Measurements from ENCODE around the gene NRCAM. TPM values are rescaled to one million over a fixed set of nuclear protein-coding genes. Genes with fewer than 3 reads are reported as not detected.

The NRCAM gene
- total and polyA plus RNA-seq, 2 of the 13 experiments (the other 11 are each of a cell fraction or from before 2014, with no cell fraction given): 0.31 to 0.33 TPM

- no peak for DNase-seq (ENCODE audit: low spot score)
- no TSS peak for BruUV-seq (replicated peaks)
- Histone ChIP-seq H3K79me2 (ENCODE audit: insufficient read depth, low read length) (no peaks in the 10 kb centered on the region), H3K9ac (ENCODE audit: insufficient read depth, low read depth, low read length) (no peak overlapping the region), H4K20me1 (ENCODE audit: insufficient read depth, low read length) (no peaks in the 10 kb centered on the region), H2AFZ (ENCODE audit: low read length) (no peak overlapping the region), H3K27me3 (ENCODE audit: control insufficient read depth in 1 of 2, insufficient read depth in 2 of 2, low read length in 2 of 2) (no peaks in the 10 kb centered on the region), H3K9me3 (ENCODE audit: low read length) (no peaks in the 10 kb centered on the region), H3K4me1 (ENCODE audit: insufficient read depth, low read length) (no peaks in the 10 kb centered on the region), H3K4me2 (ENCODE audit: low read depth, low read length) (no peak overlapping the region), H3K27ac (ENCODE audit: extremely low read length, insufficient read depth, low read length) (no peak overlapping the region), H3K4me3 (replicated peaks in 1 of 3; ENCODE audit: insufficient read depth in 1 of 3, low read depth in 2 of 3, low read length in 3 of 3) (no peak overlapping the region), H3K36me3 (replicated peaks in 1 of 2; ENCODE audit: control insufficient read depth in 1 of 2, insufficient read depth in 2 of 2, low read length in 2 of 2) (no peaks in the 10 kb centered on the region)
- CTCF ChIA-PET (ENCODE audit: low intra/inter-chr PET ratio, low total read pairs): no interaction called here
- intact Hi-C loops (cut with micrococcal nuclease; ENCODE audit: unreplicated experiment) (no loop called here), in situ Hi-C loops (cut with HindIII; ENCODE audit: extremely low pct_ligation_motif_present, low pct_unique_long_range_greater_than_20kb) (no loop called here)
- TF ChIP-seq ZNF230 (CRISPR knock-in tag; IDR thresholded peaks at IDR 0.05) (no peak), ZNF383 (CRISPR knock-in tag; IDR thresholded peaks at IDR 0.05; ENCODE audit: borderline replicate concordance) (no peak), MAFF (IDR thresholded peaks at IDR 0.05; ENCODE audit: low read depth, low read length) (peak; percentile 78), POLR2AphosphoS5 (IDR thresholded peaks at IDR 0.05; ENCODE audit: low read depth, low read length) (no peak), MXD1 (CRISPR knock-in tag; IDR thresholded peaks at IDR 0.05) (no peak), ZNF775 (CRISPR knock-in tag; IDR thresholded peaks at IDR 0.05; ENCODE audit: borderline replicate concordance) (no peak), ZNF607 (CRISPR knock-in tag; IDR thresholded peaks at IDR 0.05; ENCODE audit: borderline replicate concordance) (no peak), ZNF10 (CRISPR knock-in tag; IDR thresholded peaks at IDR 0.05; ENCODE audit: borderline replicate concordance, low read depth) (no peak), MAFK (conservative IDR thresholded peaks at IDR 0.05 in 1 of 2, IDR thresholded peaks at IDR 0.05 in 1 of 2; ENCODE audit: low read length in 2 of 2) (peak; percentile 64 to 78; a peak in 3 of 4 replicates), ZNF749 (CRISPR knock-in tag; IDR thresholded peaks at IDR 0.05; ENCODE audit: borderline replicate concordance) (no peak), ZBTB49 (CRISPR knock-in tag; IDR thresholded peaks at IDR 0.05; ENCODE audit: borderline replicate concordance) (no peak), NFKBIZ (CRISPR knock-in tag; IDR thresholded peaks at IDR 0.05) (no peak), PAF1 (CRISPR knock-in tag; IDR thresholded peaks at IDR 0.05) (no peak), SIX4 (CRISPR knock-in tag; IDR thresholded peaks at IDR 0.05) (no peak)
- TF ChIP-seq, protein P1, sequence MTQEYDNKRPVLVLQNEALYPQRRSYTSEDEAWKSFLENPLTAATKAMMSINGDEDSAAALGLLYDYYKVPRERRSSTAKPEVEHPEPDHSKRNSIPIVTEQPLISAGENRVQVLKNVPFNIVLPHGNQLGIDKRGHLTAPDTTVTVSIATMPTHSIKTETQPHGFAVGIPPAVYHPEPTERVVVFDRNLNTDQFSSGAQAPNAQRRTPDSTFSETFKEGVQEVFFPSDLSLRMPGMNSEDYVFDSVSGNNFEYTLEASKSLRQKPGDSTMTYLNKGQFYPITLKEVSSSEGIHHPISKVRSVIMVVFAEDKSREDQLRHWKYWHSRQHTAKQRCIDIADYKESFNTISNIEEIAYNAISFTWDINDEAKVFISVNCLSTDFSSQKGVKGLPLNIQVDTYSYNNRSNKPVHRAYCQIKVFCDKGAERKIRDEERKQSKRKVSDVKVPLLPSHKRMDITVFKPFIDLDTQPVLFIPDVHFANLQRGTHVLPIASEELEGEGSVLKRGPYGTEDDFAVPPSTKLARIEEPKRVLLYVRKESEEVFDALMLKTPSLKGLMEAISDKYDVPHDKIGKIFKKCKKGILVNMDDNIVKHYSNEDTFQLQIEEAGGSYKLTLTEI (CRISPR knock-in tag; conservative IDR thresholded peaks at IDR 0.05): no peak
- WGBS (ENCODE audit: low lambda C conversion rate): 19% methylated on average over 3 of the region's 3 CpGs
- POLR2A ChIA-PET: no interaction called here
- no peak for ATAC-seq
- no peak for FAIRE-seq
Measured at GRCh38 chr7:108197371-108198091, 258.7 kb downstream of the NRCAM start.

Data from HepG2 (cell line).